DLD1 (cell line): ENCODE results near the gene MUC5B.

Experiments used
- in situ Hi-C: cut with HindIII; loops from 2 replicates; pipeline ENCODE4 v1.10.0; 2017; ENCODE audit warnings: low sequenced_read_pairs

MUC5B gene

GRCh38 chr11:1257916-1258315, 35.0 kb downstream of the MUC5B start:
- in situ Hi-C loops = no loop called here

DNA sequence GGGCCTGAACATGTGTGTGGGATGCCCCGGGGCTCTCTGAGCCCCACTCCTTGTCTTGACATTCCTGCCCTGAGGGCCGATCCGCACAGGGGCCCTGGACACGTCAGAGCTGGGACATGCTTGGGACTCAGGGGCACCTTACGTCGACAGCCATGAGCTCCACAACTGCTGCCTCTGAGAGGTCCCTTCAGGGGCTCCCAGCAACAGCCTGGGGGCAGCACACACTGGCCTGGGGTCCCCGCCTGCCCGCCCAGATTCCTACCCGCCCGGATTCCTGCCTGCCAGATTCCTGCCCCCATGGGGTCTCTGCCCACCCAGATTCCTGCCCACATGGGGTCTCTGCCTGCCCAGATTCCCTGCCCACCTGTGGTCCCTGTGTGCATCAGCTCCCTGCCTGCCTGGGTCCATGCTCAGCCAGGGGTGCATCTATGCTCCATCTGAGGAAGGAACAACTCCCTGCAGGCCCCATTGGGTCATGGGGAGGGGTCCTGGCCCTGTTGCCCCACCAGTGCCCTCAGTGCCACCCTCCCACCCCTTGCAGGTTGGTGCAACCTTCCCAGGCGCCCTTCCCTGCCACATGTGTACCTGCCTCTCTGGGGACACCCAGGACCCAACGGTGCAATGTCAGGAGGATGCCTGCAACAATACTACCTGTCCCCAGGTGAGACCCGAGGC, 35.7 kb downstream of the MUC5B start:
- in situ Hi-C loops = no loop called here

DNA sequence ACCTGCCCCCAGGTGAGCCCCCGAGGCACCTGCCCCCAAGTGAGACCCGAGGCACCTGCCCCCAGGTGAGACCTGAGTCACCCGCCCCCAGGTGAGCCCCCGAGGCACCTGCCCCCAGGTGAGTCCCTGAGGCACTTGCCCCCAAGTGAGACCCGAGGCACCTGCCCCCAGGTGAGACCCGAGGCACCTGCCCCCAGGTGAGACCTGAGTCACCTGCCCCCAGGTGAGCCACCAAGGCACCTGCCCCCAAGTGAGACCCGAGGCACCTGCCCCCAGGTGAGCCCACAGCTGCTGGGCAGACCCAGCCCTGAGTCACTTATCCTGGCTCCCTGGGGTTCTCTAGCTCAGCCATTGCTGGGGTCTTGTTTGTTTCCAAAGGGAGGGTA, 36.2 kb downstream of the MUC5B start:
- in situ Hi-C loops = no loop called here

DNA sequence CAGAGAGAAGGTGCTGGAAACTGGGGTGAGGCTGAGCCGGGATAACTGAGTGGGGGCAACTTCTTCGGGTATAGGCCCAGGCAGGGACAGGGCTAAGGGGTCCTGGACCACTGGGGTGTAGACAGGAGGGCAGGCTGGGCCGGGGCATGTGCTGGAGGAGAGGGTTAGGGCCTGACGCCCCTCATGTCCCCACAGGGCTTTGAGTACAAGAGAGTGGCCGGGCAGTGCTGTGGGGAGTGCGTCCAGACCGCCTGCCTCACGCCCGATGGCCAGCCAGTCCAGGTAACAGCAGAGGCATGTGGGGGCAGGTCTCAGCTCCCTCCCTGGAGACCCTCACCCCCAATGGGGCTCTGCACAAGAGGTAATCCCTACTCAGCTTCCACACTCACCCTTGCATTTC, 36.7 kb downstream of the MUC5B start:
- in situ Hi-C loops = no loop called here

DNA sequence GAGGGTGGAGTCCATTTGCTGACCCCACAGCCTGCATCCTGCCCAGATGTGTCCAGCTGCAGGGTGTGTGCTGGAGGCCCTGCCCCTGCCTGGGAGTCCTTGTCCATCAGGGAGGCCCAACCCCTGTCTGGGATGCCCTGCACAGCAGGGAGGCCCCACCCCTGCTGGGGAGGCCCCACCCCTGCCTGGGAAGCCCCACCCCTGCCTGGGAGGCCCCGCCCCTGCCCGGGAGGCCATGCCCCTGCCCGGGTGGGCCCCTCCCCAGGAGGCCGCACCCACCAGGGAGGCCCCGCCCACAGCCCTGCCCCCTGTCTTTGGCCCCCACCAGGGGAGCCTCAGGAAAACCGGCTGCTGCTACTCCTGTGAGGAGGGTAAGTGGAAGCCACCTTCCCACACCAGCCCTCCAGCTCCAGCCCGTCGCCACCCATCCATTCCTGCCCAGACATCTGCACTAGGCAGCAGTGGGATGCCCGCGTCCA, 37.2 kb downstream of the MUC5B start:
- in situ Hi-C loops = loop anchor here (10.0 kb wide), 1 partner anchor 275 kb away; no protein-coding TSS in a partner anchor

DNA sequence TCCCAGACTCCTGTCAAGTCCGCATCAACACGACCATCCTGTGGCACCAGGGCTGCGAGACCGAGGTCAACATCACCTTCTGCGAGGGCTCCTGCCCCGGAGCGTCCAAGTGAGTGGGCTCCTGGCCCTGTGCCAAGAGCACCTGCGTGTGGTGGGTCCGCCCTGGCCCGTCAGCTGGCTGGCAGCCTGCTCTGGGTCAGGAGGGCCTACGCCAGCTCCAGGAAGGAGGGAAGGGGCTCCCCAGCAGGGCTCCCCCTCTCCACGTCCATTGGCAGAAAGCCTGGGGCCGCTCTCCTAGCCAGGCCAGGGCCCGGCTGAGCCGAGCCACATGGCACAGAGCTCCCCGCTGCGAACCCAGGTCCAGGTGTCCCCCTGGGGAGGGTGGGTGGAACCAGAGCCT, 37.8 kb downstream of the MUC5B start:
- in situ Hi-C loops = loop anchor here (10.0 kb wide), 1 partner anchor 274 kb away; no protein-coding TSS in a partner anchor

DNA sequence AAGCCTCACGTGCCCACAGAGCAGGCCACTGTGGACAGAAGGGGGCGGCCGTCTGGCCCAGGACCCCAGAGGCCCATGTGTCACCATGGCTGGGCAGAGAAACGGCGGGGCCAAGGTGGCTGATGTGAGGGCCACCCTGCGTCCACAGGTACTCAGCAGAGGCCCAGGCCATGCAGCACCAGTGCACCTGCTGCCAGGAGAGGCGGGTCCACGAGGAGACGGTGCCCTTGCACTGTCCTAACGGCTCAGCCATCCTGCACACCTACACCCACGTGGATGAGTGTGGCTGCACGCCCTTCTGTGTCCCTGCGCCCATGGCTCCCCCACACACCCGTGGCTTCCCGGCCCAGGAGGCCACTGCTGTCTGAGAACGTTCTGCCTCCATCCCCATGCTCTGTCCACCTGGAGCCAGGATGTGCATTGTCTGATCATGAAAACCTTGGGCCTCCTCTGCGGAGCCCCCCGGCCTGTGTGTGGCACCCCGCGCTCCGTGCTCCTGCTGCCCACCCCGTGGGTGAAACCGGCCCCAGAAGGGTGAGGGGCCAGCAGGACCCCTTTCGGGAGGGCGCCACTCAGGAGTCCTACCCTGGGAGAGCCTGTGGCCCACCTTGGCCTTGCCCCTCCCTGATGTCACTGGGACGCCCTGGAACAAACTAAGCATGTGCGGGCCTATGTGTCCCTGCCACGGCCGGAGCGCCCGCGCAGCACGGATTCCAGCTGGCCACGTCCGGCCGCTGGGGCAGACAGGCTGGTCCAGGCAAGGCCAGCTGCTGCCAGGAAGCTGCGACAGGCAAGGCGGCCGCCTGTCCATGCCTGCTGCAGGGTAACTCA, 38.6 kb downstream of the MUC5B start:
- in situ Hi-C loops = loop anchor here (10.0 kb wide), 1 partner anchor 273 kb away; no protein-coding TSS in a partner anchor

DNA sequence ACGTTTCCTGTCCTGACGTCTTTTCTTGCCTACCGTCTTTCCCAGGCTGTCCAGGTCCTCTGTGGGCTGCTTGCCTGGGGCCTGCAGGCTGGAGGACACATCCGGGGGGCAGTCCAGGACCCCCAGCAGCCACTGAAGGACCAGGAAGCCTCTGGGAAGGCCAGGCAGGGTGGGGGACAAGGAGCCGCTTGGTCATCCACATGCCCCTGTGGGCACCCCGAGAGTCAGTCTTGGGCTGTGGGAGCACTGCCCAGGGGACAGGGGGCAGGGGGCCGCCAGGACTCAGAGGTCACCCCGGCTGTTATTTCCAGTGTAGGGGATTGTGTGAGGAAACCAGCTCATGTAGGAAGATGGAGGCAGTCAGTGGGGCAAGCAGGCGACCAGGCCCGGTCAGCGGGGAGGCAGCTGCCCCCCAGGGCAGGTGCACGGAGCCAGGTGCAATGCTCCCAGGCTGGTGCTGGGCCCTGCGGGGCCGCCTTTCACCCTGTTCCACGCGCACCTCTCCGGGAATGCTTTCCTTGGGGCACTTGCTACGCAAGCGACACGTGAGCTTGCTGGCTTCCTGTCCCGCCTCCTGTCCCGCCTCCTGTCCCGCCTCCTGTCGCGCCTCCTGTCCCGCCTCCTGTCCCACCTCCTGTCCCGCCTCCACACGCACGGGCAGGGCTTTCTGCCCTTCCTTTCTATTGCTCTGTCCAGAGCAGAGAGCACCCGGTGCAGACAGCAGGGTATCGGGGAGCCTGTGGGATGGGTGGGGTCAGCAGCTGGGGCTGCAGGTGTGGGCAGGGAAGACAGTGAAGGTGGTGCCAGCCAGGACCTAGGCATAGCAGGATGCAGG, 39.5 kb downstream of the MUC5B start:
- in situ Hi-C loops = loop anchor here (10.0 kb wide), 1 partner anchor 272 kb away; no protein-coding TSS in a partner anchor

DNA sequence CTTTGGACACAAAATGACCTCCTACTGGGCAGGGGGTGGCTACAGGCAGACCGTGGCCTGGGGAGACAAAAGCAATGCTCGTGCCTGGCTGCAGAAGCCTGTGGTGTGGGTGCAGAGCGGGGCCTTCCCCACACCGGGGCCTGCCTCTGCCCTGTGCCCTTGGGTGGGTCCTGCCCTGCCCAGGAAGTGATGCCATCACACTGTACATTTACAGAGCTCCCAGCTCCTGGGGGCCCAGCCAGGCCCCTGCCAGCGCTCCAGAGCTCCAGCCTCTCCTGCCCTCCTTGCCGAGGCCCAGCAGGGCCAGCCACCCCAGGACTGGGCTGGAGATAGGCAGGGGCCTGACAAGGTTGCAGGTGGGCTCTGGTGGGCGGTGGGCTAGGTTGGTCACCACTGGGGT, 40.1 kb downstream of the MUC5B start:
- in situ Hi-C loops = loop anchor here (10.0 kb wide), 1 partner anchor 272 kb away; no protein-coding TSS in a partner anchor

- in situ Hi-C loops = loop anchor here (10.0 kb wide), 1 partner anchor 270 kb away; no protein-coding TSS in a partner anchor
These were observed 41.6 kb downstream of the MUC5B start for GRCh38 chr11:1264444-1264843.

GRCh38 chr11:1265480-1265879, 42.6 kb downstream of the MUC5B start:
- in situ Hi-C loops = loop anchor here (10.0 kb wide), 1 partner anchor 269 kb away; no protein-coding TSS in a partner anchor

DNA sequence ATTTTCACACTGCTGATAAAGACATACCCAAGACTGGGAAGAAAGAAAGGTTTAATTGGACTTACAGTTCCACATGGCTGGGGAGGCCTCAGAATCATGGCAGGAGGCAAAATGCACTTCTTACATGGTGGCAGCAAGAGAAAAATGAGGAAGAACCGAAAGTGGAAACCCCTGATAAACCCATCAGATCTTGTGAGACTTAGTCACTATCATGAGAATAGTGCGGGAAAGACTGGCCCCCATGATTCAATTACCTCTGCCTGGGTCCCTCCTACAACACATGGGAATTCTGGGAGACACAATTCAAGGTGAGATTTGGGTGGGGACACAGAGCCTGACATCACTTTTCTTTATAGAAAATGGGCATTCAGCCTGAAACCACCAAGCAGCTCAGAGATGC, 44.1 kb downstream of the MUC5B start:
- in situ Hi-C loops = loop anchor here (10.0 kb wide), 1 partner anchor 268 kb away; no protein-coding TSS in a partner anchor

GRCh38 chr11:1267441-1268100, 44.7 kb downstream of the MUC5B start:
- in situ Hi-C loops = loop anchor here (10.0 kb wide), 1 partner anchor 267 kb away; no protein-coding TSS in a partner anchor

DNA sequence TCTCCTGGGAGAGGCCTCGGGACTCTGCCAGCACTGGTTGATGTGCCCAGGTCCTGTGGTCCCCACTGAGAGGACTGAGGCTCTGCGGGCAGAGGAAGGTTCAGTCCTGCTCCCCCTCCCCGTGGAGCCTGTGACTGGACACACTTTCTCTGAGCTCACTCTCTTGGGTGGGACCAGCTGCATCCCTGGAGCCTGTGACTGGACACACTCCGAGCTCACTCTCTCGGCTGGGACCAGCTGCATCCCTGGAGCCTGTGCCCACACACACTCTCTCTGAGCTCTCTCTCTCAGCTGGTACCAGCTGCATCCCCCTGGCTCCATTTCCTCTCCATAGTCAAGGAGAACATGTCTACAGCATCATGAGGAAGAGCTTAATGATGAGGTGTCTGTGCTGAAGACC, 47.1 kb downstream of the MUC5B start:
- in situ Hi-C loops = loop anchor here (10.0 kb wide), 1 partner anchor 265 kb away; no protein-coding TSS in a partner anchor

DNA sequence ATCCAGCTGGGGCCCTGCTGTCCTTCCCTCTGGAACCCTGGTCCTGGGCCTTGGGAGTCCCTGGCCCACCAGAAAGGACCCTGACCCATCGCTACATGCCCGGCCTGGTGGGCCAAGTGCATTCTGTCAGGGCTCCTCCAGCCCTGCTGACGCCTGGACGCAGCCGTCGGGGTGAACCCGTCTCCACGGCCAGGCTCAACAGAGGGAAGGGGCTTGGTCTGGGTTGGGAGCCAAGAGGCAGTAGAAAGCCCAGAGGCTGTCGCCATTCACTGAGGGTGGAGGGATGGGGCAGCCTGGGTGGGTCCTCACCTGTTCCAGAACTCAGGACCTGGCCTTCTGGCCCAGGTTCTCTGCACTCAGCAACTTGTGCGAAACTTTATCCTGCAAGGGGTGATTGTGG, 47.6 kb downstream of the MUC5B start:
- in situ Hi-C loops = no loop called here

- in situ Hi-C loops = no loop called here
These were observed 48.1 kb downstream of the MUC5B start for GRCh38 chr11:1271002-1271401.

DNA sequence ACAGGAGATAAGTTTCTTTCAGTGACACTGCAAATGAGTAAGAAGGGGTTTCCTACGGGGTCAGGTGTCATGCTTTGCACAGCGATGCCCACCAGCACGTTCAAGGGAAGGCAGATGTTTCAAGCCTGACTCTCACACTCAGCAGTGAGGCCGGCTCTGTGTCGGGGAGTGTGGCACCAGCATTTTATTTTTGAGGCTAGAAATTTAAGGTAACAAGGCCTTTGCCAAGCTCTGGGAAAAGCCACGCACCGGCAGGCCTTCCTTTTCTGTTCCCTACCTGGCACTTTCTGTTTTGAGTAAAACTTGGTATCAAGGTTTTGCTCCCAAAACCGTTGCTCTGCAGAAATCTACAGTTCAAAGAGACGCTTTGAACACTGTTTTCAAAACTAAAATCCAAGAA, 48.5 kb downstream of the MUC5B start:
- in situ Hi-C loops = no loop called here

GRCh38 chr11:1271927-1272326, 49.1 kb downstream of the MUC5B start:
- in situ Hi-C loops = no loop called here

GRCh38 chr11:1272531-1272930, 49.7 kb downstream of the MUC5B start:
- in situ Hi-C loops = no loop called here

- in situ Hi-C loops = no loop called here
These were observed 51.6 kb downstream of the MUC5B start for GRCh38 chr11:1274501-1274900.
